K562 (cell line): ENCODE results near the gene ORMDL3. TPM values are rescaled to one million over a fixed set of nuclear protein-coding genes. Genes with fewer than 3 reads are reported as not detected.

Source experiments
- CTBP1 ChIP-seq: fragments of 450-650 bp; IDR thresholded peaks from 2 replicates; pipeline ENCODE4 v1.6.1; 2016; ENCODE audit warnings: borderline replicate concordance
- HDAC1 ChIP-seq, 2 experiments: fragments of 450-650 bp; IDR thresholded peaks; 2 replicates each; pipeline ENCODE4 v1.6.1; 2016 to 2017; ENCODE audit warnings: inconsistent platforms in 1 of 2, mild to moderate bottlenecking in 1 of 2, moderate library complexity in 1 of 2
- MTA3 ChIP-seq: fragments of 450-650 bp; formaldehyde crosslinking; IDR thresholded peaks from 2 replicates; pipeline ENCODE4 v1.6.1; 2017; ENCODE audit warnings: mild to moderate bottlenecking, borderline replicate concordance
- NR2C2 ChIP-seq, 2 experiments: fragments of 200-800 bp in 1 of 2; sonication (Bioruptor generic) in 1 of 2; sonication (generic) in 1 of 2; formaldehyde crosslinking in 1 of 2; IDR thresholded peaks; 2 replicates each; pipeline versions ENCODE4 v1.6.1 to v1.8.0; 2016 to 2022; ENCODE audit warnings: mild to moderate bottlenecking in 1 of 2, missing compliant biosample characterization in 1 of 2, missing genetic modification characterization in 1 of 2, missing genetic modification reagents in 1 of 2
- RERE ChIP-seq: sonication (generic); formaldehyde crosslinking; IDR thresholded peaks from 2 replicates; pipeline ENCODE4 v1.8.0; 2023; ENCODE audit warnings: missing genetic modification reagents, mild to moderate bottlenecking, borderline replicate concordance
- ZNF12 ChIP-seq: sonication (generic); formaldehyde crosslinking; IDR thresholded peaks from 2 replicates; pipeline ENCODE4 v1.4.0; 2020; ENCODE audit warnings: mild to moderate bottlenecking, missing genetic modification reagents
- ZNF75A ChIP-seq: fragments of 450-650 bp; formaldehyde crosslinking; IDR thresholded peaks from 2 replicates; pipeline ENCODE4 v1.4.0; 2020; ENCODE audit warnings: mild to moderate bottlenecking
- polyA plus RNA-seq, 8 experiments: library from polyadenylated mRNA; depleted of rRNA in 4 of 8; stranded (reverse) in 5 of 8; unstranded in 3 of 8; fragments of >200 nt; fragmentation: Nextera tagmentation in 2 of 8; fragmentation: Illumina TruSeq in 1 of 8; extraction: Ambion mirVana in 2 of 8; extraction: Trizol in 1 of 8; gene quantifications; 2 replicates each; pipeline versions ENCODE4 v1.2.1 to v1.2.3, GENCODE V29; 2011 to 2014; ENCODE audit warnings: inconsistent platforms in 1 of 8, missing spikeins in 1 of 8
- total RNA-seq, 7 experiments: library from RNA; depleted of rRNA in 6 of 7; stranded (reverse); fragments of >200 nt in 6 of 7; fragmentation: Illumina TruSeq in 2 of 7; extraction: Trizol in 2 of 7; gene quantifications; 2 replicates each; pipeline versions ENCODE4 v1.2.1 to v1.2.3, GENCODE V29; 2011 to 2021; ENCODE audit warnings: low replicate concordance in 1 of 7

ORMDL3 gene
- total and polyA plus RNA-seq, 9 of the 15 experiments (the other 6 are each of a cell fraction or from before 2014, with no cell fraction given), result 2.7 to 57.4 (median 27.1) TPM

GRCh38 chr17:39951924-39952679 lies 24.7 kb upstream of the ORMDL3 start (continued):
- TF ChIP-seq RERE (CRISPR knock-in tag) (no peak), CTBP1 (peak; percentile 16; the same call in 1 of the 2 replicates), MTA3 (0 out of 2 replicates have a peak, but pooled peaks have one; percentile 28), ZNF12 (CRISPR knock-in tag) (no peak), NR2C2 (CRISPR knock-in tag; IDR thresholded peaks at IDR 0.05) (no peak), NR2C2 (tag; IDR thresholded peaks at IDR 0.05) (no peak), ZNF75A (CRISPR knock-in tag) (no peak), HDAC1 (IDR thresholded peaks at IDR 0.05) (0 out of 4 replicates have a peak, but pooled peaks of 1 of the 2 experiments have one; percentile 27)
- TF ChIP-seq, all 486 proteins: peak for 17
